ENCODE results near the gene FSHB.
"Not testable (repeated sequence)": the region's sequence is repeated elsewhere in the genome, so short reads cannot be mapped to it uniquely, and the experiment has no call there.

FSHB gene

GRCh38 chr11:30268638-30269037 is 37.8 kb downstream of the FSHB start:
- not testable (repeated sequence) for DNase-seq (ENCODE audit: low spot score)

GRCh38 chr11:30270671-30271070 is 39.9 kb downstream of the FSHB start:
- DNase-seq (ENCODE audit: low spot score) = no peak

GRCh38 chr11:30277176-30277575 is 46.4 kb downstream of the FSHB start:
- DNase-seq (ENCODE audit: low spot score) = no peak

- DNase-seq (ENCODE audit: low spot score) = no peak
Observed at GRCh38 chr11:30279796-30280195, 49.0 kb downstream of the FSHB start.

- no peak for DNase-seq (ENCODE audit: low spot score)
Observed at GRCh38 chr11:30281476-30282288, 50.9 kb downstream of the FSHB start.

- no peak for DNase-seq (ENCODE audit: low spot score)
Observed at GRCh38 chr11:30282289-30282631, 51.4 kb downstream of the FSHB start.
